GM12892 (cell line): ENCODE measurements around the gene AIPL1.

Experiments used
- POLR2A ChIP-seq: IDR thresholded peaks from 2 replicates; pipeline ENCODE4 v1.6.1; 2011; ENCODE audit warnings: low read depth, low read length, control low read depth
- TAF1 ChIP-seq: IDR thresholded peaks from 2 replicates; pipeline ENCODE4 v1.6.1; 2011; ENCODE audit warnings: low read depth, mild to moderate bottlenecking, control low read depth, low read length, borderline replicate concordance

GRCh38 chr17:6422654-6423241, 12.2 kb downstream of the AIPL1 start:
- TF ChIP-seq POLR2A = no peak
- no peak for TF ChIP-seq TAF1
